Spleen (tissue), 11 donors: ENCODE data around the gene PITPNM1. TPM values are rescaled to one million over a fixed set of nuclear protein-coding genes. Genes with fewer than 3 reads are reported as not detected.
A peak's percentile ranks its signal among the peaks of the same experiment; 100 is the strongest.

ENCODE experiments used
- DNase-seq: peaks from one replicate; pipeline ENCODE4 v3.0.0-alpha.2; 2020
- H3K27ac ChIP-seq, 8 donors: fragments of 200-600 bp; sonication (generic) in 7 of 8; 1 replicate in 4 of 8; 2 replicates in 4 of 8; pipeline versions ENCODE4 v1.5.0 to v1.8.0; 2016 to 2021; ENCODE audit warnings: inconsistent platforms in 4 of 8, mild to moderate bottlenecking in 4 of 8, moderate library complexity in 1 of 8
- H3K27me3 ChIP-seq, 7 donors: fragments of 200-600 bp; sonication (generic) in 6 of 7; replicated peaks in 1 of 7; 1 replicate in 4 of 7; 2 replicates in 3 of 7; pipeline versions ENCODE4 v1.5.0 to v1.8.0; 2016 to 2021; ENCODE audit warnings: inconsistent platforms in 3 of 7, mild to moderate bottlenecking in 1 of 7
- H3K36me3 ChIP-seq, 6 donors: fragments of 200-600 bp; sonication (generic) in 5 of 6; 1 replicate in 4 of 6; 2 replicates in 2 of 6; pipeline versions ENCODE4 v1.5.0 to v1.8.0; 2016 to 2021; ENCODE audit warnings: inconsistent platforms in 2 of 6
- H3K4me1 ChIP-seq, 6 donors: fragments of 200-600 bp; sonication (generic) in 5 of 6; 1 replicate in 3 of 6; 2 replicates in 3 of 6; pipeline versions ENCODE4 v1.5.0 to v1.8.0; 2016 to 2021; ENCODE audit warnings: inconsistent platforms in 3 of 6
- H3K4me3 ChIP-seq, 8 donors: fragments of 200-600 bp; sonication (generic) in 7 of 8; 1 replicate in 4 of 8; 2 replicates in 4 of 8; pipeline versions ENCODE4 v1.5.0 to v1.8.0; 2016 to 2021; ENCODE audit warnings: inconsistent platforms in 4 of 8, mild to moderate bottlenecking in 4 of 8, moderate library complexity in 2 of 8
- H3K9me3 ChIP-seq, 8 donors: fragments of 200-600 bp; sonication (generic) in 7 of 8; 1 replicate in 4 of 8; 2 replicates in 4 of 8; pipeline versions ENCODE4 v1.5.0 to v1.8.0; 2016 to 2021; ENCODE audit warnings: inconsistent platforms in 4 of 8
- POLR2A ChIP-seq, 3 donors: fragments of 450-650 bp; IDR thresholded peaks; one replicate each; pipeline ENCODE4 v1.5.1; 2017; ENCODE audit warnings: antibody characterized with exemption in 3 of 3, mild to moderate bottlenecking in 1 of 3
- POLR2AphosphoS5 ChIP-seq, 3 donors: sonication (generic); formaldehyde crosslinking; IDR thresholded peaks; one replicate each; pipeline ENCODE4 v1.5.1; 2017; ENCODE audit warnings: antibody characterized with exemption in 3 of 3
- WGBS, 5 donors: extraction: QIAGEN DNeasy Blood & Tissue Kit in 3 of 5; methylation state at CpG; one replicate each; pipeline versions ENCODE4 v1.1.5 to v1.1.7; 2013 to 2018; 5-methylcytosine and 5-hydroxymethylcytosine counted together
- intact Hi-C: fragments of 100-400 bp; cut with DNase I; formaldehyde crosslinking; loops from one replicate; pipeline ENCODE4 v1.15.0; 2023; ENCODE audit warnings: low total_unique reads
- polyA plus RNA-seq, 3 donors: library from polyadenylated mRNA; stranded (reverse); fragments of 200-250 nt; gene quantifications; one replicate each; pipeline ENCODE4 v1.2.1, GENCODE V29; 2013
- total RNA-seq, 7 donors: library from RNA; depleted of rRNA in 3 of 7; stranded (reverse); fragments of >200 nt in 3 of 7; fragmentation: NEBNext Ultra II Directional in 4 of 7; extraction: Animal tissue kit (Norgen Biotek cat#: 25700) in 4 of 7; gene quantifications; one replicate each; pipeline versions ENCODE4 v1.1.0 to v1.2.1, GENCODE V29; 2016 to 2021
- TF ChIP-seq, protein P1 (sequence below), 11 experiments: fragments of 200-600 bp in 7 of 11; fragments of 450-650 bp in 4 of 11; sonication (generic) in 4 of 11; IDR thresholded peaks in 8 of 11; conservative IDR thresholded peaks in 3 of 11; 1 replicate in 7 of 11; 2 replicates in 4 of 11; pipeline versions ENCODE4 v1.4.0 to v1.8.0; 2016 to 2021; ENCODE audit warnings: antibody characterized with exemption in 11 of 11, inconsistent platforms in 4 of 11, mild to moderate bottlenecking in 1 of 11
- donor health status: healthy with polysubstance abuse.
- donor health status: DM: no; HTN: no; CAD: no; lungs with moderate emphysema.
- donor health status: DM: no; HTN: no; CAD: no.
- donor health status: Bipolar disorder and iron deficiency.
- donor health status: healthy.
- donor health status: DM: no; HTN: no; CAD: no.
- donor health status: DM: yes; HTN: yes; CAD: no.

The PITPNM1 gene
- total and polyA plus RNA-seq, 10 donors: 17.8 to 86.9 (median 64.9) TPM

DNA sequence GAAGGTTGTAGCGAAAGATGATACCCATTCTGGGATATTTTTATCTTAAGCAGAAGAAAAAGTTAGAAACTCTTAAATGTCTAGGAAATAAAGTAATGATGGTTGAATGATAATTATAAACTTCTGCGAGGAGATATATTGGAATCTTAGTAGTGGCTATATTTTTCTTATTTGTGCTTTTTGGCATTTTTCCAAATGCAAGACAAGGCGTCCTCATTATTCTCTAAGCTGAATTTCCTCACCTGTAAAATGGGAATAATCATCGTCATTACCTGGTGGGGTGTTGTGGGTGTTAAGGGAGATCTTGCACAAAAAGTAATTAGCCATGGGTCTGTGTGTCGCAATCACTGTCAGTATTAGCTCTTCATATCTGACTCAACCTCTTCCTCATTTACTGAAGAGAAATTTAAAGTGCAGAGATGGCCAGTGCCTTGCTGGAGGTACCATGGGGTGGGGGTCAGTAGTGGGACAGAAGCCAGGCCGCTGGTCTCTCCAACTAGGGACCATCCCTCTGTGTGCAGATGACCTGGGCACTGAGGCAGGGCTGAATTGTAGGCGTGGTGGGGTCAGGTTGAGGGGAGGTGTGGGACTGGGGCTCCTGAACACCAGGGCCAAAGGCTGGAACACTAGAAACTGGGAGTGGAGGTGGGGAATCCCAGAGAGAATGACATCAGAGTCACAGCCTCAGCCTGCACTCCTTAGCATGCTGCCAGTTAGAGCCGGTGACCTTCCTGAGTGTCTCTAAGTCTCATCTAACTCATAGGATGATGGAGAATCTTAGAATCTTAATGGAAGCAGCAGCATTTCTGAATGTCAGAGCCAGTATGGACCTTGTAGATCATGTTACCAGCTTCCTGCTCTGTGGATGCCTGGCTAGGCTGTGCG, 4.1 kb downstream of the PITPNM1 start:
- Histone ChIP-seq H3K27me3 (peaks cover 0 to 23% (median 0%) of the 10 kb centered on the region in 7 donors), H3K27ac (peak overlapping the region in 1 of 8 donors; percentile 21), H3K4me3 (no peak overlapping the region), H3K36me3 (peaks cover 0 to 76% (median 52%) of the 10 kb centered on the region in 6 donors), H3K9me3 (no peaks in the 10 kb centered on the region), H3K4me1 (peaks cover 14 to 58% (median 37%) of the 10 kb centered on the region in 6 donors)
- WGBS, 5 donors: 83 to 95% (median 90%) methylated on average over 8 to 9 of the region's 9 CpGs
- TF ChIP-seq POLR2A (IDR thresholded peaks at IDR 0.05): no peak
- TF ChIP-seq, protein P1, sequence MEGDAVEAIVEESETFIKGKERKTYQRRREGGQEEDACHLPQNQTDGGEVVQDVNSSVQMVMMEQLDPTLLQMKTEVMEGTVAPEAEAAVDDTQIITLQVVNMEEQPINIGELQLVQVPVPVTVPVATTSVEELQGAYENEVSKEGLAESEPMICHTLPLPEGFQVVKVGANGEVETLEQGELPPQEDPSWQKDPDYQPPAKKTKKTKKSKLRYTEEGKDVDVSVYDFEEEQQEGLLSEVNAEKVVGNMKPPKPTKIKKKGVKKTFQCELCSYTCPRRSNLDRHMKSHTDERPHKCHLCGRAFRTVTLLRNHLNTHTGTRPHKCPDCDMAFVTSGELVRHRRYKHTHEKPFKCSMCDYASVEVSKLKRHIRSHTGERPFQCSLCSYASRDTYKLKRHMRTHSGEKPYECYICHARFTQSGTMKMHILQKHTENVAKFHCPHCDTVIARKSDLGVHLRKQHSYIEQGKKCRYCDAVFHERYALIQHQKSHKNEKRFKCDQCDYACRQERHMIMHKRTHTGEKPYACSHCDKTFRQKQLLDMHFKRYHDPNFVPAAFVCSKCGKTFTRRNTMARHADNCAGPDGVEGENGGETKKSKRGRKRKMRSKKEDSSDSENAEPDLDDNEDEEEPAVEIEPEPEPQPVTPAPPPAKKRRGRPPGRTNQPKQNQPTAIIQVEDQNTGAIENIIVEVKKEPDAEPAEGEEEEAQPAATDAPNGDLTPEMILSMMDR (IDR thresholded peaks at IDR 0.05 in 8 of 11, conservative IDR thresholded peaks at IDR 0.05 in 3 of 11): no peak
- TF ChIP-seq POLR2AphosphoS5 (IDR thresholded peaks at IDR 0.05): no peak
- no peak for DNase-seq
- intact Hi-C loops: no loop called here

GRCh38 chr11:67500484-67500821, 4.7 kb downstream of the PITPNM1 start:
- peaks cover 0 to 82% (median 58%) of the 10 kb centered on the region in 6 donors for H3K36me3 ChIP-seq
- WGBS, 5 donors: 78 to 92% (median 82%) methylated on average over 1 of the region's 1 CpG
- no peak for TF ChIP-seq POLR2AphosphoS5 (IDR thresholded peaks at IDR 0.05)
- TF ChIP-seq, protein P1 (IDR thresholded peaks at IDR 0.05 in 8 of 11, conservative IDR thresholded peaks at IDR 0.05 in 3 of 11): no peak
- TF ChIP-seq POLR2A (IDR thresholded peaks at IDR 0.05): no peak
- H3K27ac ChIP-seq: no peak overlapping the region
- peaks cover 8 to 51% (median 31%) of the 10 kb centered on the region in 6 donors for H3K4me1 ChIP-seq
- peaks cover 0 to 23% (median 0%) of the 10 kb centered on the region in 7 donors for H3K27me3 ChIP-seq
- H3K4me3 ChIP-seq: no peak overlapping the region
- no peak for DNase-seq
- intact Hi-C loops: no loop called here
- H3K9me3 ChIP-seq: no peaks in the 10 kb centered on the region

GRCh38 chr11:67499808-67500483, 5.2 kb downstream of the PITPNM1 start:
- Histone ChIP-seq H3K4me3 (no peak overlapping the region), H3K27me3 (peaks cover 0 to 19% (median 0%) of the 10 kb centered on the region in 7 donors), H3K9me3 (no peaks in the 10 kb centered on the region), H3K27ac (no peak overlapping the region), H3K4me1 (peaks cover 6 to 46% (median 26%) of the 10 kb centered on the region in 6 donors), H3K36me3 (peaks cover 0 to 87% (median 63%) of the 10 kb centered on the region in 6 donors)
- intact Hi-C loops: no loop called here
- peak; percentile 72 for DNase-seq
- WGBS, 5 donors: 91 to 95% (median 94%) methylated on average over 12 to 26 of the region's 26 CpGs
- TF ChIP-seq POLR2AphosphoS5 (IDR thresholded peaks at IDR 0.05): peak in 1 of 3 donors; percentile 35
- TF ChIP-seq, protein P1 (IDR thresholded peaks at IDR 0.05 in 8 of 11, conservative IDR thresholded peaks at IDR 0.05 in 3 of 11): no peak

DNA sequence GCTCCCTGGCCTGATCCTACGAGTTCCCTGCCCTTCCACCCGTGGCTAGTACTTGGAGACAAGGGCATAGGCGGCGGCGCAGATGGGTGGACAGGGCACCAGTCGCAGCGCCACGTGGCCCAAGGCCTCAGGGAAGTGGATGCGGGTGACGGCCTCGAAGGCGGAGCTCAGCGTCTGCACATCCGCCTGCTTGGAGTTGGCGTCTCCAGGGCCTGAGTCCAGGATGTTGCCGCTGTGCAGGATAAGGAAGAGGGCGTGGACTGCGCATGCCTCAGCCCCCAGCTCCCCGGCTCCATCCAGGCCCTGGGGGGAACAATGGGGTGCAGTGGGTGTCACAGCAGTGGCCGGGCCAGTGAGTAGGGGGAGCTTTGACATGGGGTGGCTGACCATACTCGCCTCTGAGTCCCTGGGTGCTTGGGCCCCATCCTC, 6.6 kb downstream of the PITPNM1 start:
- peaks cover 0 to 100% (median 76%) of the 10 kb centered on the region in 6 donors for H3K36me3 ChIP-seq
- peaks cover 0 to 5% (median 0%) of the 10 kb centered on the region in 7 donors for H3K27me3 ChIP-seq
- WGBS, 5 donors: 69 to 93% (median 84%) methylated on average over 11 to 21 of the region's 21 CpGs
- H3K4me3 ChIP-seq: no peak overlapping the region
- H3K9me3 ChIP-seq: no peaks in the 10 kb centered on the region
- intact Hi-C loops: no loop called here
- no peak overlapping the region for H3K27ac ChIP-seq
- TF ChIP-seq POLR2AphosphoS5 (IDR thresholded peaks at IDR 0.05): peak in 2 of 3 donors; percentile 57 to 70
- TF ChIP-seq, protein P1 (IDR thresholded peaks at IDR 0.05 in 8 of 11, conservative IDR thresholded peaks at IDR 0.05 in 3 of 11): no peak
- peaks cover 3 to 32% (median 14%) of the 10 kb centered on the region in 6 donors for H3K4me1 ChIP-seq
- DNase-seq: peak; percentile 75
